GM12865 (cell line): ENCODE data around the gene BTBD16.

Experiments
- DNase-seq: peaks from one replicate; pipeline ENCODE4 v3.0.0; 2010; ENCODE audit warnings: low read depth
- H3K4me3 ChIP-seq: 2 replicates; pipeline ENCODE4 v1.5.1; 2011; ENCODE audit warnings: mild to moderate bottlenecking, low read depth, low read length, control low read depth
- TF ChIP-seq, protein P1 (sequence below): IDR thresholded peaks from 2 replicates; pipeline ENCODE4 v1.5.1; 2011; ENCODE audit warnings: low read length, control low read depth, low read depth, inconsistent platforms; ENCODE audit not compliant: insufficient read depth; ENCODE audit errors: missing control alignments

Gene BTBD16

DNA sequence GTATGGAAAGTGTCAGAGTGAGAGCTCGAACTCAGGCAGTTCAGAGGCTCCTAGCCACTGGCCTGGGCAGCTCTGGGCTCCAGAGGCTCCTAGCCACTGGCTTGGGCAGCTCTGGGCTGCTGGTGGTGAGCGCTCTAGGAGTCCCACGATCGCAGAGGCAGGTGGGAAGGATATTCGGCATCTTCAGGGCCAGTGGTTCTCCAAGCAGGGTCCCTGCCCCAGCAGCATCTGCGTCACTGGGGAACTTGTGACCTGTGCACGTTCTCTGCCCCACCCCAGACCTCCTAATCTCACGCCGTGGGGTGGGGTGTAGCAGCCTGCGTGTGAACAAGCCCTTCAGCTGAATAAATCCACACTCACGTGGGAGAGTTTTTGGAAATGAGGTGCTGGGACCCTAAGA lies 25.2 kb upstream of the BTBD16 start:
- DNase-seq, result no peak
- no peak overlapping the region for H3K4me3 ChIP-seq
- TF ChIP-seq, protein P1, sequence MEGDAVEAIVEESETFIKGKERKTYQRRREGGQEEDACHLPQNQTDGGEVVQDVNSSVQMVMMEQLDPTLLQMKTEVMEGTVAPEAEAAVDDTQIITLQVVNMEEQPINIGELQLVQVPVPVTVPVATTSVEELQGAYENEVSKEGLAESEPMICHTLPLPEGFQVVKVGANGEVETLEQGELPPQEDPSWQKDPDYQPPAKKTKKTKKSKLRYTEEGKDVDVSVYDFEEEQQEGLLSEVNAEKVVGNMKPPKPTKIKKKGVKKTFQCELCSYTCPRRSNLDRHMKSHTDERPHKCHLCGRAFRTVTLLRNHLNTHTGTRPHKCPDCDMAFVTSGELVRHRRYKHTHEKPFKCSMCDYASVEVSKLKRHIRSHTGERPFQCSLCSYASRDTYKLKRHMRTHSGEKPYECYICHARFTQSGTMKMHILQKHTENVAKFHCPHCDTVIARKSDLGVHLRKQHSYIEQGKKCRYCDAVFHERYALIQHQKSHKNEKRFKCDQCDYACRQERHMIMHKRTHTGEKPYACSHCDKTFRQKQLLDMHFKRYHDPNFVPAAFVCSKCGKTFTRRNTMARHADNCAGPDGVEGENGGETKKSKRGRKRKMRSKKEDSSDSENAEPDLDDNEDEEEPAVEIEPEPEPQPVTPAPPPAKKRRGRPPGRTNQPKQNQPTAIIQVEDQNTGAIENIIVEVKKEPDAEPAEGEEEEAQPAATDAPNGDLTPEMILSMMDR, result no peak

DNA sequence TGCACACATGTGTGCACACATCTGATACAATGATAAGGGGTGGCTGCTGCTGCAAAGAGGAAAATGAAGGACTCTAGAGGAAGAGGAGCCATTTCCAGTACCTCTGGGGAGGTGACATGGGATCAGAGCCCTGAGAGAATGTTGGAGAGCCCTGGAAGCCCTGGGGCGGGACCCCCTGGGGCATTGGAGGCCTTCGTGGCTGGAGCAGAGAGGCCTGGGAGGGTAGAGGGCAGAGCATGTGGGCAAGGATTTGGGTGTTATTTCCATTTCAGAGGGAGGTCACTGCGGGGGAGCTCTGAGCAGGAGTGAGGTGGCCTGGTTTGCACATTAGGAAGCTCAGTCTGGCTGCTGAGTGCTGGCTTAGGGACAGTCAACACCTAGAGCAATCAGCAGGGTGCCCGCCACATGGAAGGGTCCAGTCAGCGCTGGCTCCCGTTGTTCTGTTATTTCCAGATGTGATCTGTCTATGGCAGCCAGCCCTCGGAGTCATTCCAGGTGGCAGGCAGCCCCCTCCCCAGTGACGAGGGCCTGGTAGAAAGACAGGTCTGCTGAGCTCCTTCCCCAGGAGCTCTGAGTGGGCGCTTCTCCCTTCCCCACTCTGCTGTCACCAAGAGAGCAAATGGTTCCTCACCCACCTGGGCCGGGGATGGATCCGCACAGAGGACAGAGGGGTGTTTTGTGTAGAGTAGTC lies 24.1 kb upstream of the BTBD16 start:
- TF ChIP-seq, protein P1, result no peak
- no peak for DNase-seq
- no peak overlapping the region for H3K4me3 ChIP-seq

DNA sequence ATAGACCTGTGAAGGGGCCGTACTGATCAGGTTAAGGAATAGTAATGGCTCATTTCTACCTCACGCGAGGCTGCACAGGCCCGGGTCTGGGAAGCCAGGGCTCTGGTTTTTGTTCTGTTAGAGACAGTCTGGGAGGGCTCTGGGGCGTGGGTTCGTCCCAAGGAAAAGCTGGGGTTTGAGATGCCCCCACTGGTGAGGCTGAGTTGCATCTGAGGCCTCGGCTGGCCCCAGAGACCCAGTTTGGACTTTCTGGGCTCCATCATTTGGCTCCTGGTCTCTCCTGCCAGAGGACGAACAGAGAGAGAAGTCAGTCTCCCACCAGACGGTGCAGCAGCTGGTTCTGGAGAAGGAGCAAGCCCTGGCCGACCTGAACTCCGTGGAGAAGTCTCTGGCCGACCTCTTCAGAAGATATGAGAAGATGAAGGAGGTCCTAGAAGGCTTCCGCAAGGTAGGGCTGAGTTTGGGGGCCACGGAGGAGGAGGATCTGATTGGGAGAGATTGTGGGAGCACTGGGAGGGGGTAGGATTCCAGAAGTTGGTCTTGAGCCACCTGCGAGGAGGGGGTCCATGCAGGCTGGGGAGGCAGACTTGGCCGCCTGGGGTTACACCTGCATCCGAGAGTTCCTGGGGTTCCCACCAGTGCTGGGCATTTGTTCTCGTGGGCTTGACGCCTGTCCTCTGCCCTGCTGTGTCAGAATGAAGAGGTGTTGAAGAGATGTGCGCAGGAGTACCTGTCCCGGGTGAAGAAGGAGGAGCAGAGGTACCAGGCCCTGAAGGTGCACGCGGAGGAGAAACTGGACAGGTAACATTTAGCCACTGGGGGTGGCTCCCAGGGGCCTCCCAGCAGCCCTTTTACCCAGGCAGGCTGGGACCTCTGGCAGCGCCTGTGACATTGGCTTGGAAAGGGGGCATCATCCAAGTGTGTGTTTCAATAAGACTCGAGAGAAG lies 22.5 kb upstream of the BTBD16 start:
- TF ChIP-seq, protein P1, result no peak
- H3K4me3 ChIP-seq, result no peak overlapping the region
- no peak for DNase-seq

DNA sequence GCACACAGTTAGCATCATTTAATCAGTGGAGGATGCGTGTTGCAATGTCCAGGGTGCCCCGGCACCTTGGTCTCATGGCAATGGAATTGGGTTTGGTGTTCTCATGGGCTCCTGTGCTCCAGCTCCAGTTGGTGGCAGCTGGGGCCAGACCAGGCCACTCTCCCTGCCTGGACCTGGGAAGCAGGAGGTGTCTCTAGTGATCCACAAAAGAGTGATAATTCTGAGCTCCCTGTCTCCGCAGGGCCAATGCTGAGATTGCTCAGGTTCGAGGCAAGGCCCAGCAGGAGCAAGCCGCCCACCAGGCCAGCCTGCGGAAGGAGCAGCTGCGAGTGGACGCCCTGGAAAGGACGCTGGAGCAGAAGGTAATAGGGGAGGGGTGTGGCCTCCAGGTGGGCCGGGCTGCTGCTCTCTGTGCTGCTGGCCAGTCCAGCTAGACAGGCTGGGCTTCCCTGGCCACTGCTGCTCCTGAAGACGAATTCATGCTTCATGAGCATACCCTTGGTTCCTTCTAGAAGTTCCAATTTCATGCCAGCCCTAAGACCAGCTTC lies 21.7 kb upstream of the BTBD16 start:
- no peak for DNase-seq
- H3K4me3 ChIP-seq, result no peak overlapping the region
- TF ChIP-seq, protein P1, result no peak

DNA sequence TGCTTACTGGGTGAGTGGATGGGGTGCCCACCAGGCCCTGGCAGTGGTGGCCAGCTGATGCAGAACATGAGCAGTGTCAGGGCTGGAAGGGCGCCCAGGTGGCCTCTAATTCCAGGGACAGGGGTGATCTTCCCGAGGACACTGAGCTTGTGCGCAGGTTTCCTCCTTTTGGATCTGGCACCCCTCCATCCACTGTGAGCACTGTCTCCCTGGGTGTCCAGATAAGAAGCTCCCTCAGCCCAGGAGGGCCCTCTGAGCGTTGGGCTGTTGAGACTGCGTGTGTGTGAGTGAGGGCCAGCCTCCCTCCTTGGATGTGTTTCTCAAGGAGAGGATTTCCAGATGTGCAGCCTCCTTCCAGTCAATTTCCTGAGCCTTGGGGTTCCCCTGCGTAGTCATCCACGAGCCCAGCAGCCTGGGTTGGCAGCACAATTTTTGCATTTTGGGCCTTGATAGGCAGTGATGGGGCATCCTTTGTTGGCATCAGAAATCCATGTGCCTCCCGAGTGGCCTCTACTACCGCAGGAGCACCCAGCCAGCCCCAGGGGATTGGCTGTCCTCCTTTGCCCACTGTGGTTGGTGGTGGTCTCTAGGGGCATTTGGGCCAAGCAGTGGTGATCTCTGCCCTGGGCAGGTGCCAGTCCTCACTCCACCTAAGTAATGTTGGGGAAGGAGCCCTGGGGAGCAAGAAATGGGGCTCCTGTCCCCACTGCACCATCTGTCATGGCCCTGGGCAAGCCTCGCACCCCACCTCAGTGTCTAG lies 20.9 kb upstream of the BTBD16 start:
- TF ChIP-seq, protein P1, result no peak
- DNase-seq, result no peak
- no peak overlapping the region for H3K4me3 ChIP-seq

DNA sequence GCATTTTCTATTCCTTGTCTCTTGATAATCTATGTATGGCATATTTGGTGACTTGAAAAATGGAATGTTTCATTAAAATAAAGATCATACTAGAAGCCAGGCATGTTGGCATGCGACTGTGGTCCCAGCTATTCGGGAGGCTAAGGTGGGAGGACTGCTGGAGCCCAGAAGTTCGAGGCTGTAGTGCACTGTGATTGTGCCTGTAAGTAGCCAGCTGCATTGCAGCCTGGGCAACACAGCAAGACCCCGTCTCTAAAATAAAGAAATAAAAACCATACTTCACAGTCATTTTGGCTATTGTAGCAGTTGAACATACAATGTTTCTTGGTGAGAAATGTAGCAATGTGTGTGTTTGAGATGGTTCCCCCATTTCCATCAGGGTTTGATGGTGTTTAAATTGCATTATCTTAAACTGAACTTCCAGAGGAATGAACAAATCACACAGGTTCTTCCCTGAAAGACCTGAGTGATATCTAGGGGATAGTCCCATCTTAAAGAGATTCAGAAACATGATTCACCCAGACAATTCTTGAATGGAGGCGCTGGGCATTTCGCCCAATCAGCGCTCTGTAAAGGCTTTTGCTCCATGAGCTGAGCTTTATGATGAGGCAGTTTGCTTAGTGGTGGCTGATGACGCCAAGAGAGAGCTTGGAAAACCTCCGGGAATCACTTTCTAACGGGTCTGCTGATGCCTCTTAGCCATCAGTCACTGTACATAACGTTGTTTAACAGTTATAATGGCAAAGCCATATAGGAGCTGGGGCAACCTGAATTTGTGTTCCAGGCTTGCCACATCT lies 19.4 kb upstream of the BTBD16 start:
- DNase-seq, result no peak
- H3K4me3 ChIP-seq, result no peak overlapping the region
- TF ChIP-seq, protein P1, result no peak
